Neuron (in vitro differentiated cells): Measurements from ENCODE around the gene KIRREL3.
"Not testable (repeated sequence)": the region's sequence is repeated elsewhere in the genome, so short reads cannot be mapped to it uniquely, and the experiment has no call there.

ENCODE experiments used
- H2AFZ ChIP-seq: one replicate; pipeline ENCODE4 v1.6.1; 2013; ENCODE audit warnings: low read depth, mild to moderate bottlenecking, inconsistent platforms, low read length, moderate library complexity
- H3K27me3 ChIP-seq: one replicate; pipeline ENCODE4 v1.6.1; 2013; ENCODE audit warnings: low read length; ENCODE audit not compliant: insufficient read depth
- H3K36me3 ChIP-seq: one replicate; pipeline ENCODE4 v1.6.1; 2013; ENCODE audit warnings: low read length; ENCODE audit not compliant: insufficient read depth
- H3K4me1 ChIP-seq: one replicate; pipeline ENCODE4 v1.6.1; 2013; ENCODE audit warnings: low read length; ENCODE audit not compliant: insufficient read depth
- H3K4me3 ChIP-seq: 2 replicates; pipeline ENCODE4 v1.5.1; 2013; ENCODE audit warnings: mild to moderate bottlenecking, low read length, moderate library complexity
- H3K9me3 ChIP-seq: one replicate; pipeline ENCODE4 v1.6.1; 2013; ENCODE audit warnings: low read length

KIRREL3 gene

DNA sequence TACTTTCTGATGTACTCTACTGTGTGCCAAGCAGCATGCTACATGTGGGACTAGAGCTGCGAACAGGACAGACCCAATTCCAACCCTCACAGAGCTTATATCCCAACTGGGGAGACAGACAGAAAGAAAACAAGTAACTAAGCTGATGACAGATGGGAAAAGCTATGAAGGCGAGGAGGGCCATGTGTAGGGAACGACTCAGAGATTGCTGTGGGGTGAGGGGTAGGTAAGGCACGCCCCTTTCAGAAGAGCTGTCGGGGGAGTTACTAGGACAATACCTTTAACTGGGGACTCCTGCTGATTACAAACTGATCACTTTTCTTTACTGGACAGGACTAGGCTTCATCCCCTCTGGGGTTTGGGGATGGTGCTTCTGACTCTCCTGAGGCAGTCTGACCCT lies 596.2 kb downstream of the KIRREL3 start:
- Histone ChIP-seq H3K4me3 (no peak overlapping the region), H3K4me1 (no peaks in the 10 kb centered on the region)

DNA sequence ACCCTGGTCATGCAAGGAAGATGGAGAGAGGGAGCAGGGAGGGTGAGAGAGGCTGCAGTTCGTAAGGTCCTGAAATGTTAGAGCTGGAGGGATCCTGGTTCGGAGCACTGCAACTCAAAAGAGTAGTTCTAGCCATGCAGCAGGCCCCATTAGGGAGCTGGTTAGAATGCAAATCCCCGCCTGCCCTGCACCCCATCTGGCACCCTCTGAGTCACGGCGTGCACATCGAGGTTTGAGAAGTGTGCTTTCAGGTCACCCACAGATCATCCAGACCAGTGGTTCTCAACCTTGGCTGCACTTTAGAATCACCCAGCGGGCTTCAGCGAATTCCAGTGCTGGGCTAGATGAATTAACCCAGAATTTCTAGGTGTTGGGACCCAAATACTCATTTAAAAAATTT lies 596.9 kb downstream of the KIRREL3 start:
- no peaks in the 10 kb centered on the region for H3K27me3 ChIP-seq
- H3K9me3 ChIP-seq = peaks cover 5% of the 10 kb centered on the region
- peaks cover 10% of the 10 kb centered on the region for H3K36me3 ChIP-seq
- H3K4me3 ChIP-seq = no peak overlapping the region
- no peak overlapping the region for H2AFZ ChIP-seq
- no peaks in the 10 kb centered on the region for H3K4me1 ChIP-seq

More for the DNA sequence above, 596.2 kb downstream of the KIRREL3 start:
- no peaks in the 10 kb centered on the region for H3K27me3 ChIP-seq
- no peak overlapping the region for H2AFZ ChIP-seq
- peaks cover 5% of the 10 kb centered on the region for H3K9me3 ChIP-seq
- peaks cover 10% of the 10 kb centered on the region for H3K36me3 ChIP-seq

DNA sequence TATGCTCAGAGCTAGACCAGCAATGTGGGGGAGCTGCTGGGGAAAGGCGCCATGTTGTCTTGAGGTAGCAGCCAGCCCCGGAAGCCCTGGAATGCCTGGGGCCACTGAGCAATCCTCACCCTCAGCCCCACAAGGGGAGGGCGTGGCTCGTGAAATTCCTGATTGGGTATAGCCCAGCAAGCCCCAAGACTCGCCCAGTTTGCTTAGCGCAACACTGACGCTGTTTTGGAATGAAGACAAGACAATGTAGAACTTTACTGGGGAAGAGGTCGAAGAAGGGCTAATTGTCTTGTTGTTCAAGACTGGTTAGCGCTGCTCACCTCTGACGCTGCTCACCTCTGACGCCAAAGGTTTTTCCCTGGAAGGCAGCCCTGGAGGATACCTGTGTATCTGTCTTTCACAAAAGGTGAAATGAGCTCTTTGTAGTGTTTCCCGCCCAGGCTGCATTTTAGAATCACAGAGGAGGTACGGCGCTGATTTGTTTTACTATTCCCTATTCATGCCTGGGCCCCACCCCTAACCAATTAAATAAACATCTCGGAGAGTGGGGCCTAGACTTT lies 597.5 kb downstream of the KIRREL3 start:
- H3K27me3 ChIP-seq = no peaks in the 10 kb centered on the region

DNA sequence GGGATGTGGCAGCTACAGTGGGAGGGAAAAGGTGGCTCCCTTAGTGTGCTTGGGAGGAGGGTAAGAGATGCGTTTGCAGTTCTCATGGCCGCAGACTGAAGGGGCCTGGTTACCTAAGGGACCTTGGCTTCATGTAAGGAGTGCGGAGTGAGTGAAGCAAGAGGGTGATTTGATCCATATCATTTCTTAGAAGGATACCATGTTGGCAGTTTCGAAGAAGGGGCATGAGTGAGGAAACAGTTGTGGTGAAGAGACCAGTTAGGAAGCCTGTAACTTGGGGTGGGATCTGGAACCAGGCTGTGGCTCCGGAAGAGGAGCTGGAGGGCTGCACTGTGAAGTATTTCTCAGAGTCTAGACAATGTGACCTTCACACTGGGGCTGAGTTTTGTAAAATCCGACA lies 600.1 kb downstream of the KIRREL3 start:
- no peaks in the 10 kb centered on the region for H3K36me3 ChIP-seq
- no peak overlapping the region for H3K4me3 ChIP-seq
- peaks cover 5% of the 10 kb centered on the region for H3K9me3 ChIP-seq
- H3K27me3 ChIP-seq = no peaks in the 10 kb centered on the region
- H3K4me1 ChIP-seq = no peaks in the 10 kb centered on the region
- no peak overlapping the region for H2AFZ ChIP-seq

More for the DNA sequence above, 597.5 kb downstream of the KIRREL3 start:
- H3K36me3 ChIP-seq = peaks cover 5% of the 10 kb centered on the region
- H3K4me1 ChIP-seq = no peaks in the 10 kb centered on the region
- peaks cover 5% of the 10 kb centered on the region for H3K9me3 ChIP-seq
- no peak overlapping the region for H3K4me3 ChIP-seq
- H2AFZ ChIP-seq = no peak overlapping the region

DNA sequence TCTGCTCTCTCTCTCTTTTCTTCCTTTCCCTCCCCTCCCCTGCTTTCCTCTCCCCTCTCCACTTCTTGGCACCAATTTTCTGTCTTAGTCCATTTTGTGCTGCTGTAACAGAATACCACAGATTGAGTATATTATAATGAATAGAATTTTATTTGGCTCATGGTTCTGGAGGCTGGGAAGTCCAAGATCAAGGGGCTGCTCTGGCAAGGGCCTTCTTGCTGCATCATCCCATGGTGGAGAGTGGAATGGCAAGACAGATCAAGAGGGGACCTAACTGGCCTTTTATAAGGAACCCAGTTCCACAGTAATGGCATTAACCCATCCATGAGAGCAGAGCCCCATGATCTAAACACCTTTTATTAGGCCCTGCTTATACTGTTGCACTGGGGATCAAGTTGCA lies 600.6 kb downstream of the KIRREL3 start:
- Histone ChIP-seq H3K4me1 (no peaks in the 10 kb centered on the region), H3K36me3 (no peaks in the 10 kb centered on the region), H3K27me3 (no peaks in the 10 kb centered on the region), H3K9me3 (peaks cover 5% of the 10 kb centered on the region), H3K4me3 (no peak overlapping the region), H2AFZ (no peak overlapping the region)

DNA sequence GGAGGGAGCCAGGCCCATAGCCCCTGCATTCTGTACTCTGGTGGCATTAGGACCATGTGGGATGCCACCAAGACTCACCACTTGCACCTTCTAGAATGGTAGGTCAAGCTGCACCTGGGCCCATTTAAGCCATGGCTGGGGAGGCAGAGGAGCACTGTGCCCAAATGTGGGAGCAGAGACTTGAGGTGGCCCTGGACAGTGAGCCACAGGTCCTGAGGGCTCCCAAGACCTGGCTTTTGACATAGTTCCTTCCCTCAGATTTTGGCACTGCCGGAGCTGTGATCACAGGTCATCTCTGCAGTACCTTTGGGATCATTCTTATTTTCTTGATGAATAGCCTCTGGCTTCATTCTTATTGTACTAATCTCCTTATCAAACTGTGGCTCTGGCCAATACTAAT lies 601.8 kb downstream of the KIRREL3 start:
- Histone ChIP-seq H2AFZ (no peak overlapping the region), H3K4me3 (no peak overlapping the region), H3K27me3 (no peaks in the 10 kb centered on the region), H3K4me1 (no peaks in the 10 kb centered on the region), H3K36me3 (no peaks in the 10 kb centered on the region), H3K9me3 (peaks cover 5% of the 10 kb centered on the region)

DNA sequence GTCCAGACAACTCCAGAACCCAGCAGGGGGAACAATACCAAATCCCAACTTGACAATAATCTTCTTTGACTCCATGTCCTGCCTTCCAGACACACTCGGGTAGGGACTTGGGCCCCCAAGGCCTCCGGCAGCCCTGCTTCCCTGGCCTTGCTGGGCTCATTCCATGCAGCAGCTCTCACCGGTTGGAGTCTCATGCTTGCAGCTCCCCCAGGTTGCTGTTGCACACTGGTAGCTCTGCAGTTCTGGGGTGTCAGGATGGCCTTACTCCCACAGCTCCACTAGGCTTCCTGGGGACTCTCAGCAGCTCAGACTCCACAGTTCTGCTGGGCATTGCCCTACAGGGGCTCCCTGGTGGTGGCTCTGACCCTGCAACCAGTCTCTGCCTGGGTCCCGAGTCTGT lies 602.3 kb downstream of the KIRREL3 start:
- no peak overlapping the region for H3K4me3 ChIP-seq
- peaks cover 5% of the 10 kb centered on the region for H3K9me3 ChIP-seq

DNA sequence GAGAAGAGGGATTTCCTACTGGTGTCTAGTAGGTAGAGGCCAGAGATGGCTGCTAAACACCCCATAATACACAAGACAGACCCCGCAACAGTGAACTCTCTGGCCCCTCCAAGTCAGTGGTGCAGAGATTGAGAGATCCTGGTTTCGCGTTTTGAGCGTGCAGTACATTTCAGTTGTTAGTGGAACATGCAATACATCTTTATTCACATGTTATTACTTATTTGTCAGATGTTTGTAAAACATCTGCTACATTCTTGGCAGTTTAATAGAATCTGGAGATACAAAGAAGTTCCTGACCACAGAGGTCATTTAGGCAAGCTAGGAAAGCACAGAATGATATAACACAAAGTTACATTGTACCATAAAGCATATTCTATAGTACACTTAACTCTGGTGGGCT lies 603.6 kb downstream of the KIRREL3 start:
- peaks cover 5% of the 10 kb centered on the region for H3K9me3 ChIP-seq
- H3K4me1 ChIP-seq = no peaks in the 10 kb centered on the region
- no peaks in the 10 kb centered on the region for H3K27me3 ChIP-seq
- no peak overlapping the region for H2AFZ ChIP-seq
- no peak overlapping the region for H3K4me3 ChIP-seq
- H3K36me3 ChIP-seq = no peaks in the 10 kb centered on the region

More for the DNA sequence above, 602.3 kb downstream of the KIRREL3 start:
- Histone ChIP-seq H2AFZ (no peak overlapping the region), H3K4me1 (no peaks in the 10 kb centered on the region), H3K27me3 (no peaks in the 10 kb centered on the region), H3K36me3 (no peaks in the 10 kb centered on the region)

DNA sequence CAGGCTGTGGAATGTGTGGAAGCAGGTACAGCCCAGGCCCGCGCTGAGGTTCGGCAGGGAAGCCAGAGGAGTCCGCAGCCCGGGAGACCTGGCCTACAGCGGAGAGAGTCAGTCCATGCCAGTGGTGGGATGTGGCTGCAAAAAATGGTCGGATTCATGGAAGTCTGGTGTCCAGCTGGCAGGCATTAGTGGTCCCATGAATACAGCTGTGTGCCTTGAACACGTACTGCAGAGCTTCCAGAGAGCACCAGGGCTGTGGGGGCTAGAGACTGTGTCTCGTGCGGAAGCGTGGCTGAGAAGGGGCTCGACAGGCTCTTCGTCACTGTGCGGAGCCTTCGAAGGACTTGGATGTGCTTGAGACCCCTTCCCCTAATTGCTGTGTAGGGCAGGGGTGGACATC lies 604.3 kb downstream of the KIRREL3 start:
- H3K4me3 ChIP-seq, H3K36me3 ChIP-seq, H3K9me3 ChIP-seq, H3K4me1 ChIP-seq, H3K27me3 ChIP-seq, H2AFZ ChIP-seq: not testable (repeated sequence)

DNA sequence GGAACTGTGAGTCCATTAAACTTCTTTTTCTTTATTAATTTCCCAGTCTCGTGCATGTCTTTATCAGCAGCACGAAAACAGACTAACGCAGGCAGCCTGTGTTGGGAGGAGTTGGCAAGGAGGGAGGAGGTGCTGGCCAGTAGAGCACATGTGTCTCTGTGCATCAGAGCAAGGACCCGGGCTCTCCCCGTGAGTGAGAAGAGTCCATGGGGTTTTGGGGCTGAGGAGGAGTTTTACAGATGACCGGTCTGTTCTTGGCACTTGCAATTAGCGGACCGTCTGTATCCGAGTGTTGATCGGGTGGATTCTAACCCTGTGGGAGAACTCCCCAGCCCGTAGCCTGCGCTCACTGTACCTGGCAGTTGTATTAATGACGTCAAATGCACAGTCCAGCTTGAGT lies 604.8 kb downstream of the KIRREL3 start:
- not testable (repeated sequence) for H3K27me3 ChIP-seq, H3K4me3 ChIP-seq, H2AFZ ChIP-seq, H3K4me1 ChIP-seq, H3K9me3 ChIP-seq, H3K36me3 ChIP-seq

DNA sequence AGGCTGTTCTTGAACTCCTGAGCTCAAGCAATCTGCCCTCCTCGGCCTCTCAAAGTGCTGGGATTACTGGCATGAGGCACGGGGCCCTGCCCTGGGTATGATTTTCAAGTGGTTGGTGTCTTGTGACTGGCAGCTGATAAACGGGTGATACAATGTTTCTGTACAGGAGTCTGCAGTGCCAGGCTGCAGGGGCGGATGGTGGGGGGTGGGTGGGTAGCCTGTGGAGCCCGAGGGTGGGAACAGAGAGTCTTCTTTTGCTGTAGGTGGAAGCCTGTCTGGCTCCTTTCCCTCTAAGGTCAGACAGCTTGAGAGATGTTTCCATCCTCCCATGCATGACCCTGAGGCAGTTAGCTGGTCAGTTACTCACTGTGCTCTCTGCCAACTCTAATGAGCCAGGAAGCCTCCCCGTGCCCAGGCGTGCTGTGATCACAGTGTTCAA lies 605.9 kb downstream of the KIRREL3 start:
- not testable (repeated sequence) for H3K4me1 ChIP-seq, H3K4me3 ChIP-seq, H3K36me3 ChIP-seq, H2AFZ ChIP-seq, H3K9me3 ChIP-seq, H3K27me3 ChIP-seq

DNA sequence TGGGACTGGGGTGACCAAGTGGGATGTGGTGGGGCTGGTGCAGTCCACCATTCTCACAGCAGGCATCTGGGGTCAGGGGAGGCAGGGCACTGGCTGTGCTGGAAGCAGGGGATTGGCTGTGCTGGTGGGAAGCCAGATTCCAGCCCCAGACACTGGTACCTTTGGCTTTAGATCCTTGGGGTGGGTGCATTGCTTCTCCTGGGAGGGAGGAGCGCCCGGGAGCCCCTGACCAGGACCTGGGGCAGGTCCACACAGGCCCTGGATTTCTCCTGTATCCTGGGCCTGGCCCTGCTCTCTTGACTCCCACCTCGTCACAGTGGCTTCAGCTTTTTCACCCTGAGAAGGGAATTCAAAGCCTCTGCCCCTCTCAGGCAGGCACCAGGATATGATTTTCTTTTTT lies 606.5 kb downstream of the KIRREL3 start:
- Histone ChIP-seq H3K36me3 (no peaks in the 10 kb centered on the region), H3K4me3 (no peak overlapping the region), H2AFZ (no peak overlapping the region), H3K4me1 (no peaks in the 10 kb centered on the region), H3K9me3 (no peaks in the 10 kb centered on the region), H3K27me3 (no peaks in the 10 kb centered on the region)

DNA sequence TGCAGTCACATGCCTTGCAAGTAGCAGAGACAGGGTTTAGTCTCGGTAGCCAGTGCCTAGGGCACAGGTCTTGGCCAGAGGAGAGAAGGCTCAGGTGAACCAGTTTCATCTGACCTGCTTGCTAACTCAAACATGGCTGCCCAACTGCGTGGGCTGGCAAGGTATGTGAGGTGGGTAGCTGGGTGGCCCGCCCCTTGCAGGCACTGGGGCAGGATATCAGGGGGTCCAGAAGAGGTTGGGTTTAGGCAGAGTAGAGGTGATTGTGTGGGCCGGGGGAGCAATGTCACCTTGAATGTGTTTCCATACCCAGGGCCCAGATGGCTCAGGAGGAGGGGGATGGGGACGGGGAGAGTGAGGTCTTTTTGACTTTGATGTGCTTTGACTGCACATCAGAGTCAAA lies 607.4 kb downstream of the KIRREL3 start:
- H3K4me1 ChIP-seq = no peaks in the 10 kb centered on the region
- H3K4me3 ChIP-seq = no peak overlapping the region
- no peaks in the 10 kb centered on the region for H3K9me3 ChIP-seq
- no peaks in the 10 kb centered on the region for H3K27me3 ChIP-seq
- no peaks in the 10 kb centered on the region for H3K36me3 ChIP-seq
- no peak overlapping the region for H2AFZ ChIP-seq

DNA sequence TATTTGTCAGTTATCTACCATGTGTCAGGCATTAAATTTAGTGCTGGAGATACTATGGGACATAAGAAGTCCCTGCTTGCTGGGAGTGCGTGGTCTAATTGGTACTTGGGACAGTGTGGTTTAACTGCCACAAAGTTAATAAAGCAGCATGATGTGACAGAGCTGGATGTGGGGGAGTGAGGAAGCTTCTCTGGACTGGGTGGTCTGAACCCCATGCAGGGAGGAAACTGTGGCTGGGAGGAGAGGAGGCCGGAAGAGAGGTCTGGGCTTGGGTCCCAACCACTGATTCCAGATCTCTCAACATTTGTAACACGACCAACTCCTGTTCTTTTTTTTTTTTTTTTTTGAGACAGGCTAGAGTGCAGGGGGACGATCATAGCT lies 607.9 kb downstream of the KIRREL3 start:
- H3K36me3 ChIP-seq = no peaks in the 10 kb centered on the region

More for the DNA sequence above, 607.9 kb downstream of the KIRREL3 start:
- Histone ChIP-seq H3K27me3 (no peaks in the 10 kb centered on the region), H3K4me1 (no peaks in the 10 kb centered on the region), H3K4me3 (no peak overlapping the region), H2AFZ (no peak overlapping the region), H3K9me3 (no peaks in the 10 kb centered on the region)
